ENCODE data around the gene FBXO42.
A peak's percentile ranks its signal among the peaks of the same experiment; 100 is the strongest.
"Not testable (repeated sequence)": the region's sequence is repeated elsewhere in the genome, so short reads cannot be mapped to it uniquely, and the experiment has no call there.

Gene FBXO42

GRCh38 chr1:16371725-16372124 lies 19.4 kb upstream of the FBXO42 start:
- no peak for DNase-seq

- no peak for DNase-seq
Observed at GRCh38 chr1:16369821-16370220, 17.5 kb upstream of the FBXO42 start.

- DNase-seq = no peak
Observed at GRCh38 chr1:16367968-16368890, 15.9 kb upstream of the FBXO42 start.

GRCh38 chr1:16367258-16367967 lies 15.1 kb upstream of the FBXO42 start:
- DNase-seq = peak; percentile 78

- DNase-seq = peak; percentile 98
Observed at GRCh38 chr1:16366722-16367257, 14.5 kb upstream of the FBXO42 start, which contains the start of gene SZRD1. SZRD1 (plus strand) TSS chr1:16367242; CDS start chr1:16367258, 16 bp downstream.

GRCh38 chr1:16365146-16365498 lies 12.8 kb upstream of the FBXO42 start:
- not testable (repeated sequence) for DNase-seq

GRCh38 chr1:16356867-16357266 lies 4.6 kb upstream of the FBXO42 start:
- DNase-seq = no peak

GRCh38 chr1:16354619-16355018 lies 2.3 kb upstream of the FBXO42 start:
- no peak for DNase-seq

GRCh38 chr1:16352842-16353535 lies 709 bp upstream of the FBXO42 start:
- DNase-seq = no peak

- DNase-seq = peak; percentile 12
Observed at GRCh38 chr1:16351456-16351993, 755 bp downstream of the FBXO42 start.

- DNase-seq = no peak
Observed at GRCh38 chr1:16349847-16350406, 2.4 kb downstream of the FBXO42 start.

GRCh38 chr1:16348414-16349182 lies 3.7 kb downstream of the FBXO42 start:
- no peak for DNase-seq

GRCh38 chr1:16343276-16343675 lies 9.0 kb downstream of the FBXO42 start:
- not testable (repeated sequence) for DNase-seq

- no peak for DNase-seq
Observed at GRCh38 chr1:16342331-16343062, 9.8 kb downstream of the FBXO42 start.

- no peak for DNase-seq
Observed at GRCh38 chr1:16340673-16341072, 11.6 kb downstream of the FBXO42 start.

GRCh38 chr1:16338961-16339360 lies 13.3 kb downstream of the FBXO42 start:
- no peak for DNase-seq

- DNase-seq = no peak
Observed at GRCh38 chr1:16334655-16335340, 17.5 kb downstream of the FBXO42 start.

GRCh38 chr1:16326833-16327404 lies 25.4 kb downstream of the FBXO42 start:
- no peak for DNase-seq

GRCh38 chr1:16324456-16324890 lies 27.8 kb downstream of the FBXO42 start:
- no peak for DNase-seq
